ENCODE measurements around the gene ISOC2. TPM values are rescaled to one million over a fixed set of nuclear protein-coding genes. Genes with fewer than 3 reads are reported as not detected.

Gene ISOC2
- total RNA-seq, 1 experiment from 2014 or later = 185 TPM

GRCh38 chr19:55474269-55475265 is 13.1 kb upstream of the ISOC2 start:
- no peaks in the 10 kb centered on the region for H3K36me3 ChIP-seq (replicated peaks; ENCODE audit: control insufficient read depth, insufficient read depth, low read length)
- no peaks in the 10 kb centered on the region for H3K27me3 ChIP-seq (ENCODE audit: control insufficient read depth, insufficient read depth, low read length)
- DNase-seq = no peak
- no peak overlapping the region for H3K4me3 ChIP-seq (ENCODE audit: insufficient read depth, low read depth, low read length)

- peak; percentile 75 for DNase-seq
- no peak overlapping the region for H3K4me3 ChIP-seq (ENCODE audit: insufficient read depth, low read depth, low read length)
- no peaks in the 10 kb centered on the region for H3K36me3 ChIP-seq (replicated peaks; ENCODE audit: control insufficient read depth, insufficient read depth, low read length)
- H3K27me3 ChIP-seq (ENCODE audit: control insufficient read depth, insufficient read depth, low read length) = no peaks in the 10 kb centered on the region
Measured at GRCh38 chr19:55473225-55474012, 12.0 kb upstream of the ISOC2 start.

DNA sequence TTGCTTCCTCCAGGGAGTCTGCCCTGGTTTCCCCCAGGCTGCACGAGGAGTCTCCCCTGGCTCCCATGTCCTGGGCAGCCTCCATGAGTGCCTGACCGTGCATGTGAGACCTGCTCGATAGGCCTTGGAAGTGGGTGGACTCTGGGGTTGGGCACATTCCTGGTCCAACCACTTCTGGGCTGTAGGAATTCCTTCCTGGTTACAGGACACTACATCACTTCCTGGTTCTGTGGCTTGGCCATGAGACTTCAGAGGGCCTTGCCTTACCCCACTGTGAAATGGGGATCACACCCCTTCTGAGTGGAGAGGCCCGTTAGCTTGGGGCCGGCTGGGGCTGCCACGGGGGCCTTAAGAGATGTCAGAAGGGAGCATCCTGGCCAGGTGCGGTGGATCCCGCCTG is 11.0 kb upstream of the ISOC2 start:
- DNase-seq = no peak
- no peaks in the 10 kb centered on the region; the same call in 1 of the 2 replicates for H3K27me3 ChIP-seq (ENCODE audit: control insufficient read depth, insufficient read depth, low read length)
- H3K36me3 ChIP-seq (replicated peaks; ENCODE audit: control insufficient read depth, insufficient read depth, low read length) = no peaks in the 10 kb centered on the region
- H3K4me3 ChIP-seq (ENCODE audit: insufficient read depth, low read depth, low read length) = no peak overlapping the region

GRCh38 chr19:55471266-55471665 is 9.8 kb upstream of the ISOC2 start:
- H3K4me3 ChIP-seq (ENCODE audit: insufficient read depth, low read depth, low read length) = no peak overlapping the region
- H3K27me3 ChIP-seq (ENCODE audit: control insufficient read depth, insufficient read depth, low read length) = no peaks in the 10 kb centered on the region; the same call in 1 of the 2 replicates
- DNase-seq = no peak
- H3K36me3 ChIP-seq (replicated peaks; ENCODE audit: control insufficient read depth, insufficient read depth, low read length) = no peaks in the 10 kb centered on the region

DNA sequence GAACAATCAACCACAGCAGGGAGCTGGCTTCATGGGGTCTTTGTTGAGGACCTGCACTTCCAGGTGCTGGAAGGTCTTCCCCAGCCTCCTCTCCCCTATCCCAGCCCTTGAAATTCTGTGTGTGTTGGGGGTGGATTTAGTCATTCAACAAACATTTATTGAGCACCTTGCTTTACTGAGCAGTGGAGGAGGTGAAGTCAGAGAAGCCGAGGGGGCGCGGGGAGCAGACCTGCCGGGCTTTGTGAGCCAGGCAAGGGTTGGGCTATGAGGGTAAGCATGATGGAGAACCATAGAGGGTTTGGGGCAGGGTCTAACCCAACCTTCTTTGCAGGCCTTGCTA is 6.6 kb upstream of the ISOC2 start:
- no peak overlapping the region for H3K4me3 ChIP-seq (ENCODE audit: insufficient read depth, low read depth, low read length)
- H3K27me3 ChIP-seq (ENCODE audit: control insufficient read depth, insufficient read depth, low read length) = peaks cover 18% of the 10 kb centered on the region; the same call in 1 of the 2 replicates
- H3K36me3 ChIP-seq (replicated peaks; ENCODE audit: control insufficient read depth, insufficient read depth, low read length) = no peaks in the 10 kb centered on the region
- DNase-seq = no peak

DNA sequence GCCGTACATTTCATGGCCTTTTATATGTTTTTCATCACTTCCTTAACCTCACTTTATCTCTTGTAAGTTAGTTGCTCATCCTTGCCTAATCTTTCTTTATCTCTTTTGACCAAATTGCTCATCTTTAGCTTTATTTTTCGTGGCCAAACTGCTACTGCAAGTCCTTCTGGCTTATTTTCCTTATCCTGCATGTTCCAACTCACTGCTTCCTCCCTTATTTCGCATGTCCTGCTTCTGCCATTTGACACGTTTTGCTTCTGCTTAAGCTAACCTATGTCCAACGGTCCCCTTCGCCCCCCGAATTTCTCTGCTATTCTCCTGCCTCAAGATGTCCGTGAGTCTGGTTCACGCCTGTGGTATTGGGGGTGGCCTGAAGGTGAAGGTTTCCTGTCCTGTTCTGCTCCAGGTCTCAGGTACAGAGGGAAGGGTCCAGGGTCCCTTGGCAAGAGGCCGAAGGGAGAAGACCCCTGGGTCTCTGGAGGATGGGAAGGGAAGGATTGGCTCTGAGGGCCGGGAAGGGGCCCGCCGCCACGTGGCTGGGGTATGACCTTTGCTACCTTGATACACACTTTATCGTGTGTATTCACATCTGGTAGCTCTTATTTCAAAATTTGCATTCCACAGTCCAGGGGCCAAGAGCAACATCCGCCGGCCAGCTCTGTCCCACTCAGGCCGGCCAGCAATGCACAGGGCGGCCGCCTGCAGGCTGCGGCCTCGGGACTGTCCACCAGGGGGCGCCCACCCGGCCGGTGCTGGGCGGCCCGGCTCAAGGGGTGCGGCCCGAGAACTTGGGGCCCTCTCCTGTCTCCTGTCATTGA is 6.0 kb upstream of the ISOC2 start:
- peak; percentile 96 for DNase-seq
- H3K36me3 ChIP-seq (replicated peaks; ENCODE audit: control insufficient read depth, insufficient read depth, low read length) = no peaks in the 10 kb centered on the region
- H3K4me3 ChIP-seq (ENCODE audit: insufficient read depth, low read depth, low read length) = no peak overlapping the region

DNA sequence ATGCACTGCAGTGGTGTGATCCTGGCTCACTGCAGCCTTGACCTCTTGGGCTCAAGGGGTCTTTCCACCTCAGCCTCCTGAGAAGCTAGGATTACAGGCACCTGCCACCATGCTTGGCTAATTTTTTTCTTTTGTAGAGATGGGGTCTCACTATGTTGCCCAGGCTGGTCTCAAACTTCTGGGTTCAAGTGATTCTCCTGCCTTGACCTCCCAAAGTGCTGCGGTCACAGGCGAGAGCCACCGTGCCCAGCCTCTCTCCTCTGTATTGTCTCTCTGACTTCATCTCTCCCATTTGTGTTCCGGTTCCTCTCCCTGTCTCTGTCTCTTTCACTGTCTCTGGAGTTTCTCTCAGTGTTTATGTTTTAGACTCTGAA is 4.8 kb upstream of the ISOC2 start:
- Histone ChIP-seq H3K36me3 (replicated peaks; ENCODE audit: control insufficient read depth, insufficient read depth, low read length) (no peaks in the 10 kb centered on the region), H3K27me3 (ENCODE audit: control insufficient read depth, insufficient read depth, low read length) (peaks cover 20% of the 10 kb centered on the region; the same call in 1 of the 2 replicates), H3K4me3 (ENCODE audit: insufficient read depth, low read depth, low read length) (no peak overlapping the region)
- DNase-seq = no peak

More for the DNA sequence above, 6.0 kb upstream of the ISOC2 start:
- peaks cover 20% of the 10 kb centered on the region; the same call in 1 of the 2 replicates for H3K27me3 ChIP-seq (ENCODE audit: control insufficient read depth, insufficient read depth, low read length)

DNA sequence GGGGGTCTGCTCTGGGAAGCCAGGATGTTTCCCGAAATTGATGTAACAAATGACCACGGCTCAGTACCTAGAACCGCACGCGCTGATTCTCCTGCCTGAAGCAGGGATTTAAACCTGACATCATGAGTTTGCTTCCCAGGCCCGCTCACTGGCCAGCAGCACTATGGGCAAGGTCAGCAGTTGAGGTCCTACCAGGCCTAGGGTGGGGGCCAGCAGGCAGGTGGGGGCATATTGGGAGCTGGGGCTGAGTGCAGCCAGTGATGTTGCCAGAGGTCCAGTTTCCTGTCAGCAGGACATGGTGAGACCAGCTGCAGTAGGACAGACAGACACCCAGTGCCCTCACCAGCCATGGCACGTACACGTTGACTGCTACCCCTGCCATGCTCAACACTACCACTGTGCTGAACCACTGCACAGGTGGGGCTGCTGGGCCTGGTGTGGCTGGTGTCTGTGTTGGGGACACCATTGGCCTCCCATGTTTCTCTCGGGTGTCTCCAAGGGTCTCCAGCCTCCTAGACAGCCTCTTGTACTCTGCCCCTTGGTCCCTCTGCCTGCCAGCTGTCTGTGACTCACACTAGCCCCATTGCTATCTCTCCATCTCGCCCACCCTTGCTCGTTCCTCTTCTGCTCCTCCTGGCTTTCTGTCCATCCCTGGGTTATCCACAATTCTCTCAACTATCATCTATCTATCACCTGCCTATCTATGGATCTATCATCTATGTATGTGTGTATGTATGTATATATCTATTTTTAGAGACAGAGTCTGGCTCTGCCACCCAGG is 4.2 kb upstream of the ISOC2 start:
- no peaks in the 10 kb centered on the region for H3K36me3 ChIP-seq (replicated peaks; ENCODE audit: control insufficient read depth, insufficient read depth, low read length)
- no peak for DNase-seq
- peaks cover 20% of the 10 kb centered on the region; the same call in 1 of the 2 replicates for H3K27me3 ChIP-seq (ENCODE audit: control insufficient read depth, insufficient read depth, low read length)
- no peak overlapping the region for H3K4me3 ChIP-seq (ENCODE audit: insufficient read depth, low read depth, low read length)

DNA sequence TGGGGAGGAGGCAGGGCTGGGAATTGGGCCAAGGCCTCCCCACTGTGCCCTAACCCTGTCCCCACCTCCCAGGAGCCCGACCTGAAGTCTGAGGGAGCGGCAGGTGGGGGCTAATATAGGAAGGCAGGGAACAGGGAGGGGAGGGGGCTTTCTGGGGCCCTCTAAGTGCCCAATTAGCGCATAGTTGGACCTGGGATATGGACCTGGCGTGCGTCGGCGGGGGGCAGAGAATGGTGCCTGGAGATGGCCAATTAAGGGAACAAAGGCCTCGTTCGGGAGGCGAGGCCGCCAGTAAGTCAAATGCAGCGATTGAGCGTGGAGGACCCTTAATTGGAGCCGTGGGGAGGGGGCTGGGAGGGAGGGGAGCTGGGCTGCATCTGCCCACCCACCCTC is 3.2 kb upstream of the ISOC2 start, which contains the start of gene C19orf85:
Gene C19orf85, minus strand, starts transcription at position 90 of the 393 bp plus-strand sequence. CDS start 197 bp downstream, outside the sequence.
- Histone ChIP-seq H3K36me3 (replicated peaks; ENCODE audit: control insufficient read depth, insufficient read depth, low read length) (no peaks in the 10 kb centered on the region), H3K27me3 (ENCODE audit: control insufficient read depth, insufficient read depth, low read length) (peaks cover 20% of the 10 kb centered on the region; the same call in 1 of the 2 replicates), H3K4me3 (ENCODE audit: insufficient read depth, low read depth, low read length) (peak within 1 kb of the TSS; percentile 26)
- DNase-seq = peak; percentile 62

DNA sequence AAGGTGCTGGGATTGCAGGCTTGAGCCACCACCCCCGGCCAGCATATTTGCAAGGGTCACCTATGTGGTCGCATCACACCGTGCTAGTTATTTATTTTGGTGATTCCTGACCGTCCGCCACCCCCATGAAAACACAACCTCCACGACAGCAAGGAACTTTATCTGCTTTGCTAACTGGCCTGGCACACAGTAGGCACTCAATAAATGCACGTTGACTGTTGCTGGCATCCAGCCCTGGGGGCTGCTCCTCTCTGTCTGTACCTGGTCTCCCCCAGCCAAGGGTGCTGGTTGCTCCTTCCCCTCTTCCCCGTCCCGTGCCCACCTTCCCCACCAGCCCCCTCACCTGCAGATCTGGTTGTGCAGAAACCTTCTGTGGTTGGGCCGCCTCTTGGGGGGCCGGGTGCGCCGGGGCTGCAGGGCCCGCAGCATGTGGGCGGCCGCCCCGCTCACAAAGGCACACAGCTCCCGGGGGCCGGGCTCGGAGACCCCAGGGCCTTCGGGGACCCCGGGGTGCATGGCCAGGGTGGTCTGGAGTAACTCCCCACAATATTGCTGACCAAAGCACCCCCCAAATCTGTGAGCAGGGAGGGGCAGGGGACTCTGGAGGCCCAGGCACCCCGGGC is 2.7 kb upstream of the ISOC2 start:
- no peaks in the 10 kb centered on the region for H3K36me3 ChIP-seq (replicated peaks; ENCODE audit: control insufficient read depth, insufficient read depth, low read length)
- no peak for DNase-seq
- peak overlapping the region; percentile 26 for H3K4me3 ChIP-seq (ENCODE audit: insufficient read depth, low read depth, low read length)
- peaks cover 20% of the 10 kb centered on the region; the same call in 1 of the 2 replicates for H3K27me3 ChIP-seq (ENCODE audit: control insufficient read depth, insufficient read depth, low read length)

DNA sequence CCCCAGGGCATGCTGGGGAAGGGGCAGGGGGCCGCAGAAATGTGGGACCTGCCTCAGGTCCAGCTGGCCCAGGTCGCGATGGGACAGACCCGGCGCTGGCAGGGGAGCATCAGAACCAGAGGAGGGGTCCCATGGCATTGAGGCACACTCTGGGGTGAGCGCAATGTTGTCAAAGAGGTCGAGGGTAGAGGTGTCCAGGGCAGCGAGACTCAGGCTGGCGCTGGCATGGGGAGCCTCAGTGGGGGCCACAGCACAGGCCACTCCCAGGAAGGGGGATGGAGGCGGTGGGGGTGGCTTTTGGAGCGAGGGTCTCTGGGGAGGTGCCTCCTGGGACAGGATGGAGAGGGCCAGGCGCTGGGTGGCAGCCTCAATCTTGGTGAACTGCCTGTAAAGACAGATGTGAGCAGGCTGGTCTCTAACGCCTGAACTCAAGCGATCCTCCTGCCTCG is 2.2 kb upstream of the ISOC2 start:
- Histone ChIP-seq H3K27me3 (ENCODE audit: control insufficient read depth, insufficient read depth, low read length) (peaks cover 20% of the 10 kb centered on the region; the same call in 1 of the 2 replicates), H3K36me3 (replicated peaks; ENCODE audit: control insufficient read depth, insufficient read depth, low read length) (no peaks in the 10 kb centered on the region)
- no peak for DNase-seq

GRCh38 chr19:55462722-55463121 is 1.3 kb upstream of the ISOC2 start:
- no peak for DNase-seq
- Histone ChIP-seq H3K4me3 (ENCODE audit: insufficient read depth, low read depth, low read length) (no peak overlapping the region), H3K27me3 (ENCODE audit: control insufficient read depth, insufficient read depth, low read length) (peaks cover 20% of the 10 kb centered on the region; the same call in 1 of the 2 replicates), H3K36me3 (replicated peaks; ENCODE audit: control insufficient read depth, insufficient read depth, low read length) (no peaks in the 10 kb centered on the region)

More for the DNA sequence above, 2.2 kb upstream of the ISOC2 start:
- H3K4me3 ChIP-seq (ENCODE audit: insufficient read depth, low read depth, low read length) = no peak overlapping the region

Data from H7 (cell line).